Dedifferentiated amniotic fluid mesenchymal stem cell (primary cell): ENCODE data around the gene TBPL1.
A peak's percentile ranks its signal among the peaks of the same experiment; 100 is the strongest.
"Not testable (repeated sequence)": the region's sequence is repeated elsewhere in the genome, so short reads cannot be mapped to it uniquely, and the experiment has no call there.

Experiments
- DNase-seq: peaks from one replicate; pipeline ENCODE4 v3.0.0-alpha.2; 2016; ENCODE audit errors: extremely low spot score

TBPL1 gene

GRCh38 chr6:133973109-133973971, 20.3 kb downstream of the TBPL1 start:
- peak; percentile 77 for DNase-seq

- no peak for DNase-seq
These were observed 25.2 kb downstream of the TBPL1 start for GRCh38 chr6:133977983-133978895.

GRCh38 chr6:133978896-133979240, 25.8 kb downstream of the TBPL1 start:
- DNase-seq, result no peak

- not testable (repeated sequence) for DNase-seq
These were observed 26.4 kb downstream of the TBPL1 start for GRCh38 chr6:133979269-133979963.

DNA sequence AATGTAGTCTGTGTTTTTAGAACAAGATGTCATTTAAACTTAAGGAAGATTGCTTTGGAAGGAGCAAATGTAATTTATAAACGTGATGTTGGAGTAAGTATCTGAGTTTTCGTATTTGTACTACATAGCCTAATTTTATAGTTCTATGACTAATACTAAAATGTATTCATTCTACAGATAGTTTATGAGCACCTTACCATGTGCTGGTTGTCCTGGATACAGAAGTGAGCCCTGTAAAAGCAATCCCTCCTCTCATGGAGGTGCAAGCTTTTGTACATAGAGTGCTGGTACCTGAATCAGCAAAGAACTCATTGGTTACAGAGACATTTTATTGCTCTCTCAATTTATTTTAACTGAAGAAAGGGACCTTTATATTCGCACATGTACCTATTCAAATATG, 27.1 kb downstream of the TBPL1 start:
- no peak for DNase-seq

DNA sequence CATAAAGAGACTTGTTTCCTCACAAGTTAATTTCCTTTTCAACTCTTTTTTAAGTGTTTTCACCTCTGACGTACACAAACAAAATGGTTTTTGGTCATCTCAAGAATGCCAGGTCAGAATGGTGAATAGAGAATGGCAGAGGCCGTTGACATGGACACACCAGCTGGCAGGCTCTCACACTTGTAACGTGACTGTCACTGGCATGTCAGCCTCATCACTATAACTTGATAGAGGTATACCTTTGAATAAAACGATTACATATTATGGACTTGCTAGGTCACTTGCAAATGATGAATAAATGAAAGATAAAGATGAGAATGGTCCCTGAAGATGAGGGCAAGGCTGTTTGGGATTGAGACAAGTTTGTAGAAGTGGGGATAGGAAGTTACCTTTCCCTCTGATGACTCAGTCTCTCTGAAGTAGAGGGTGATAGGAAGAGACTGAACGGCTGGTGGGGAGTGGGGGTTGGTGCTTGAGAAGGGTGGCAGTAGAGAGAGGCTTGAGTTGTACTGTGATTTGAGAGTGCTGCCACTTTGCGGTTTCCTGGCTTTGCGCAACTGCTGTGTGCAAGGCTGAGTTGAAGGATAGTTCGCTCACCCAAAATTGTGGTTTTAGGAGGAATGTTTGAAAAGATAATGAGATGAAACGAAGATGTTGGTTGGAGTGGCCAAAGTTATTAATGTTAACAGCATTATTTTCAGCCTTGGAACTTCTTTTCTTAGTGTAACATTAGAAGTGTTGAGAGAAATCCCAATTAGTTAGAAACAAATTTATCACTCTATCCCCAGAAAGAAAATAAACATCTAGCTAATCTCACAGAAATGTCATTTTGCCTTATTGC, 30.3 kb downstream of the TBPL1 start:
- DNase-seq, result no peak

GRCh38 chr6:133985970-133986369, 32.9 kb downstream of the TBPL1 start:
- no peak for DNase-seq

DNA sequence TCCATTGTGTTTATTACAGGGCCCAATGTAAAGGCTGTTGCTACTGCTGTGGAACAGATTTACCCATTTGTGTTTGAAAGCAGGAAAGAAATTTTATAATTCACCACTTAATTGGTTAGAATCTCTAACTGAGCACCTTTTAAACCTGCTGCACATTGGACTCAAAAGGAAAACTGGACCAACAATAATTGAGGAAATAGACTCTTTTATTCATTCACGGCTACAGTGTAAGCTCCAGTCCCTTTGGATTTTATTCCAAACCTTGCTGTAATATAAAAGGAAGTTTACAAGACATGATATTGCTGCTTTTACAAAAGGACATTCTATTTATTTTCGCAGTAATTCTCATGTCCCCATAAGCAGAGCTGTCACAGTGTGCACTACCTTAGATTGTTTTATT, 33.9 kb downstream of the TBPL1 start:
- DNase-seq, result no peak

- no peak for DNase-seq
These were observed 36.5 kb downstream of the TBPL1 start for GRCh38 chr6:133989525-133989924.

DNA sequence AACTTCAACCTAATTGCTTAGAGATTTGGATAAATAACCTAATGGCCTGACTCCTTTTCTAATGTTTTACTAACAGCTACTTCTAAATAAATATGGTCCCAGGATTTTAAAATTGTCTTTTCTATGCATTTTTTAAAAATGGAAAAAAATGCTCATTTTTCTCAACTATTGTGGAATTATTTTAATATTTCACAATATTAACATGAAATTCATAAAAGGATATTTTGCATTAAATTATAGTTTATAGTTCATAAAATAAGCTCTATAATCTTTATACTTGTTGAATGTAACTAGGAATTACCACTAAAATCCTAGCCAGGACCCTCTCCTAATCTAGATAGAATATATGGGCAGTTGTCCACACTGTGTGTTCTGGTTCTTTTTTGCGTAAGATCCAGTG, 37.3 kb downstream of the TBPL1 start:
- no peak for DNase-seq

- DNase-seq, result peak; percentile 83
These were observed 38.1 kb downstream of the TBPL1 start for GRCh38 chr6:133991096-133991593.

GRCh38 chr6:133992992-133993680, 40.1 kb downstream of the TBPL1 start:
- no peak for DNase-seq

GRCh38 chr6:133995296-133995695, 42.3 kb downstream of the TBPL1 start:
- DNase-seq, result no peak

DNA sequence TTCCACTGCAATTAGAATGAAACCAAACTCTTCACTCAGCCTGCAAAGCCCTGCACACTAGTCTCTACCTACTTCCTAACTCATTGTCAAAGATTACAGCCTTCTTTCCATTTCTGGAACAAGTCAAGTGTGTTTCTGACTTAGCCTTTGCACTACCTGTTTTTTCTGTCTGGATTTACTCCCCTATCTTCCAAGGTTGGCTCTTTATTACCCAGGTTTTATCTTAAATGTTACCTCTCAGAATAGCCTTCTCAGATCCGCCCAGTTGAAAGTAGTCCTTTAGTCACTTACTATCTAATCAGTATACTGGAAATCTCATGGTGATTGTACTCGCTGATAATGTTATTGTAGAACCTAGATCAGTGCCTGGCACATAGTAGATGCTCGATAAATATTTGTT, 42.7 kb downstream of the TBPL1 start:
- no peak for DNase-seq

- DNase-seq, result no peak
These were observed 44.2 kb downstream of the TBPL1 start for GRCh38 chr6:133997267-133997666.

DNA sequence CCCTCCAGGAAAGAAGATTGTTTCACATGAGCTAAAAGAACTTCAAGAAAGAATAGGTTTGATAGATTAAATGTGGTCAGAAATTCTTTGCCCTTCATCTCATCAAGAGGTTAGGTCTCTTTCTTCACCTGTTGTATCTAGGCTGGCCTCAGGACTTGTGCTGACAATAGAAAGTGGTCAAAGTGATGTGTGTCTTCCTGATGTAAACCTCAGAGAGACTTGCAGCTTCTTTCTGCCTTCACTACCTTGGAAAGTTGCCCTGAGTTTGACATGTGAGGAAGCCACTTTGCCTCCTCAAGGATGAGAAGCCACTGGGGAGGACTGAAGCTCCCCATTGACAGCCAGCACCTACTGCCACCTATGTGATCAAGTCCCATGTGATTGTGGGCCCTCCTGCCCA, 46.3 kb downstream of the TBPL1 start:
- no peak for DNase-seq

DNA sequence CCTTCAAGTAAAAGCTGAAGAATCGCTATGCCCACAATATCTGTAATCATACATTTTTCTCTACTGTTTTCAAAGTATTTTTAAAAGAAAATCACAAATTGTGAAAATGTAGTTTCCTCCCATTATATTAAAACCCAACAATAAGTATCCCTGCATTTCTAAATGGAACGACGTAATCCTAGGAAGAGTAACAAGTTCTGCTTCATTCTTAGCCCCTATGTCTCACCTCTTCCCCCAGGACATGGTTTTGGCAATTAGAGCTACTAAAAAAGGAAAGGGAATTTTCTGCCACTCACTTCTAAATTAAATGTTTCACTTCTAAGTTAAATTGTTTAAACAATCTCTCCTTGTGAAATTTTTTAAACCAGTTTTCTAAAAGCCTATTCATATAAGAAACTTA, 47.4 kb downstream of the TBPL1 start:
- DNase-seq, result no peak

- DNase-seq, result no peak
These were observed 49.8 kb downstream of the TBPL1 start for GRCh38 chr6:134002821-134003220.

- DNase-seq, result no peak
These were observed 50.5 kb downstream of the TBPL1 start for GRCh38 chr6:134003542-134003951.

GRCh38 chr6:134004714-134005113, 51.7 kb downstream of the TBPL1 start:
- DNase-seq, result no peak

DNA sequence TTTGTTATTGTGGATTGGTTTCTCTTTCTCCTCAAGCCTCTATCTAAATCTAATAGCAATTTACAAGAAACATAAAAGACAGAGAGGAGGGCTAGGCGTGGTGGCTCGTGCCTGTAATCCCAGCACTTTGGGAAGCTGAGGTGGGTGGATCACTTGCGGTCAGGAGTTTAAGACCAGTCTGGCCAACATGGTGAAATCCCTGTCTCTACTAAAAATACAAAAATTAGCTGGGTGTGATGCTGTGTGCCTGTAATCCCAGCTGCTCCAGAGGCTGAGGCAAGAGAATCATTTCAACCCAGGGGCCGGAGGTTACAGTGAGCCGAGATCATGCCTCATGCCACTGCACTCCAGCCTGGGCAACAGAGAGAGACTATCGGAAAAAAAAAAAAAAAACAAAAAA, 52.8 kb downstream of the TBPL1 start:
- no peak for DNase-seq
